Stimulated activated CD8-positive, alpha-beta memory T cell treated with anti-CD3 and anti-CD28 coated beads, Interleukin-4, amount 100 ng/mL, for 4 hours (primary cell): ENCODE results near the gene USP12.

Experiments used
- DNase-seq, 2 donors: peaks; one replicate each; pipeline ENCODE4 v3.0.0-alpha.2; 2020; ENCODE audit warnings: low read depth in 2 of 2, low spot score in 1 of 2

Gene USP12

GRCh38 chr13:27183561-27184147 lies 12.0 kb upstream of the USP12 start:
- DNase-seq = no peak

GRCh38 chr13:27182844-27183497 lies 11.4 kb upstream of the USP12 start:
- no peak for DNase-seq

GRCh38 chr13:27182054-27182453 lies 10.4 kb upstream of the USP12 start:
- no peak for DNase-seq

GRCh38 chr13:27177852-27178251 lies 6.2 kb upstream of the USP12 start:
- no peak for DNase-seq

GRCh38 chr13:27176470-27177410 lies 5.1 kb upstream of the USP12 start:
- no peak for DNase-seq

- no peak for DNase-seq
These were observed 3.3 kb upstream of the USP12 start for GRCh38 chr13:27174766-27175455.

- DNase-seq = no peak
These were observed 858 bp upstream of the USP12 start for GRCh38 chr13:27172495-27172842.

GRCh38 chr13:27171827-27172494 lies 350 bp upstream of the USP12 start:
- DNase-seq = peak; percentile 75 to 90

GRCh38 chr13:27170516-27171243 lies 931 bp downstream of the USP12 start:
- DNase-seq = peak in 1 of 2 donors; percentile 2

- no peak for DNase-seq
These were observed 1.4 kb downstream of the USP12 start for GRCh38 chr13:27170221-27170515.

- no peak for DNase-seq
These were observed 2.5 kb downstream of the USP12 start for GRCh38 chr13:27168906-27169657.

- no peak for DNase-seq
These were observed 3.5 kb downstream of the USP12 start for GRCh38 chr13:27168086-27168485.

- DNase-seq = no peak
These were observed 5.3 kb downstream of the USP12 start for GRCh38 chr13:27166313-27166712.

GRCh38 chr13:27161980-27162379 lies 9.6 kb downstream of the USP12 start:
- no peak for DNase-seq

GRCh38 chr13:27161423-27161822 lies 10.2 kb downstream of the USP12 start:
- DNase-seq = no peak

- no peak for DNase-seq
These were observed 10.8 kb downstream of the USP12 start for GRCh38 chr13:27160657-27161295.

GRCh38 chr13:27159806-27160563 lies 11.6 kb downstream of the USP12 start:
- DNase-seq = no peak

GRCh38 chr13:27158335-27158734 lies 13.3 kb downstream of the USP12 start:
- no peak for DNase-seq
